DND-41 (cell line): ENCODE results near the gene OR4D9.

Experiments used
- ATAC-seq: fragments of 200-7000 bp; cut with Tn5 transposase; 3 replicates; pipeline ENCODE4 v1.9.1; 2021; ENCODE audit warnings: low read depth; ENCODE audit not compliant: insufficient read depth
- DNase-seq: peaks from one replicate; pipeline ENCODE4 v3.0.0-alpha.2; 2020
- H2AFZ ChIP-seq: 2 replicates; pipeline ENCODE4 v1.6.0; 2012; ENCODE audit warnings: low read depth, low read length
- H3K27ac ChIP-seq: 2 replicates; pipeline ENCODE4 v1.5.1; 2012; ENCODE audit warnings: low read length, inconsistent platforms
- H3K27me3 ChIP-seq: fragments of 200-600 bp; sonication (generic); 2 replicates; pipeline ENCODE4 v1.6.0; 2012; ENCODE audit warnings: low read length, mild to moderate bottlenecking, inconsistent platforms; ENCODE audit not compliant: insufficient read depth, poor library complexity
- H3K36me3 ChIP-seq: 2 replicates; pipeline ENCODE4 v1.5.1; 2012; ENCODE audit warnings: low read length, inconsistent platforms; ENCODE audit not compliant: insufficient read depth
- H3K4me1 ChIP-seq: 2 replicates; pipeline ENCODE4 v1.5.1; 2012; ENCODE audit warnings: mild to moderate bottlenecking, low read length; ENCODE audit not compliant: insufficient read depth
- H3K4me2 ChIP-seq: 2 replicates; pipeline ENCODE4 v1.6.0; 2012; ENCODE audit warnings: mild to moderate bottlenecking, moderate library complexity, low read length, inconsistent platforms; ENCODE audit not compliant: insufficient read depth
- H3K4me3 ChIP-seq, 2 experiments: fragments of 200-600 bp in 1 of 2; shearing (Covaris generic) in 1 of 2; 2 replicates each; pipeline ENCODE4 v1.5.1; 2012 to 2016; ENCODE audit warnings: inconsistent platforms in 2 of 2, low read length in 2 of 2, mild to moderate bottlenecking in 2 of 2, low read depth in 1 of 2, moderate library complexity in 1 of 2
- H3K79me2 ChIP-seq: 2 replicates; pipeline ENCODE4 v1.6.0; 2012; ENCODE audit warnings: low read length, inconsistent platforms; ENCODE audit not compliant: insufficient read depth
- H3K9ac ChIP-seq: 2 replicates; pipeline ENCODE4 v1.6.0; 2012; ENCODE audit warnings: low read depth, mild to moderate bottlenecking, inconsistent platforms, low read length, moderate library complexity
- H3K9me3 ChIP-seq: 2 replicates; pipeline ENCODE4 v1.5.1; 2012; ENCODE audit warnings: low read length, moderate library complexity, mild to moderate bottlenecking, inconsistent platforms; ENCODE audit not compliant: insufficient read depth, severe bottlenecking
- H4K20me1 ChIP-seq: 2 replicates; pipeline ENCODE4 v1.6.0; 2012; ENCODE audit warnings: low read length; ENCODE audit not compliant: insufficient read depth
- EZH2 ChIP-seq: IDR thresholded peaks from 3 replicates; pipeline ENCODE4 v1.6.1; 2012; ENCODE audit warnings: borderline replicate concordance, low read depth, mild to moderate bottlenecking, moderate library complexity, low read length, inconsistent platforms; ENCODE audit not compliant: severe bottlenecking
- TF ChIP-seq, protein P1 (sequence below): IDR thresholded peaks from 2 replicates; pipeline ENCODE4 v1.5.1; 2012; ENCODE audit warnings: borderline replicate concordance, low read length, moderate library complexity, mild to moderate bottlenecking; ENCODE audit not compliant: poor library complexity, severe bottlenecking; ENCODE audit errors: extremely low read depth

OR4D9 gene

GRCh38 chr11:59548309-59548656, 36.9 kb downstream of the OR4D9 start:
- peak overlapping the region; percentile 45; the same call in 1 of the 2 replicates for H3K27ac ChIP-seq
- no peak overlapping the region for H2AFZ ChIP-seq
- no peak overlapping the region for H3K4me2 ChIP-seq
- H3K9ac ChIP-seq, result no peak overlapping the region
- no peaks in the 10 kb centered on the region for H3K36me3 ChIP-seq
- H3K4me1 ChIP-seq, result peaks cover 43% of the 10 kb centered on the region
- no peaks in the 10 kb centered on the region for H3K27me3 ChIP-seq
- DNase-seq (no peak), ATAC-seq (no peak)
- no peak overlapping the region for H3K4me3 ChIP-seq
- TF ChIP-seq EZH2, result no peak
- TF ChIP-seq, protein P1, sequence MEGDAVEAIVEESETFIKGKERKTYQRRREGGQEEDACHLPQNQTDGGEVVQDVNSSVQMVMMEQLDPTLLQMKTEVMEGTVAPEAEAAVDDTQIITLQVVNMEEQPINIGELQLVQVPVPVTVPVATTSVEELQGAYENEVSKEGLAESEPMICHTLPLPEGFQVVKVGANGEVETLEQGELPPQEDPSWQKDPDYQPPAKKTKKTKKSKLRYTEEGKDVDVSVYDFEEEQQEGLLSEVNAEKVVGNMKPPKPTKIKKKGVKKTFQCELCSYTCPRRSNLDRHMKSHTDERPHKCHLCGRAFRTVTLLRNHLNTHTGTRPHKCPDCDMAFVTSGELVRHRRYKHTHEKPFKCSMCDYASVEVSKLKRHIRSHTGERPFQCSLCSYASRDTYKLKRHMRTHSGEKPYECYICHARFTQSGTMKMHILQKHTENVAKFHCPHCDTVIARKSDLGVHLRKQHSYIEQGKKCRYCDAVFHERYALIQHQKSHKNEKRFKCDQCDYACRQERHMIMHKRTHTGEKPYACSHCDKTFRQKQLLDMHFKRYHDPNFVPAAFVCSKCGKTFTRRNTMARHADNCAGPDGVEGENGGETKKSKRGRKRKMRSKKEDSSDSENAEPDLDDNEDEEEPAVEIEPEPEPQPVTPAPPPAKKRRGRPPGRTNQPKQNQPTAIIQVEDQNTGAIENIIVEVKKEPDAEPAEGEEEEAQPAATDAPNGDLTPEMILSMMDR, result no peak
- no peaks in the 10 kb centered on the region for H3K79me2 ChIP-seq
- H4K20me1 ChIP-seq, result no peaks in the 10 kb centered on the region
- H3K9me3 ChIP-seq, result no peaks in the 10 kb centered on the region

- peaks cover 43% of the 10 kb centered on the region for H3K4me1 ChIP-seq
- H3K36me3 ChIP-seq, result no peaks in the 10 kb centered on the region
- peak overlapping the region; percentile 78 for H3K4me2 ChIP-seq
- peak; percentile 91 for ATAC-seq
- TF ChIP-seq, protein P1, result peak; percentile 60
- no peak for TF ChIP-seq EZH2
- no peaks in the 10 kb centered on the region for H3K9me3 ChIP-seq
- H3K27me3 ChIP-seq, result no peaks in the 10 kb centered on the region
- H3K79me2 ChIP-seq, result no peaks in the 10 kb centered on the region
- peak; percentile 93 for DNase-seq
- H3K4me3 ChIP-seq, result peak overlapping the region; percentile 66 to 85
- H3K9ac ChIP-seq, result peak overlapping the region; percentile 74
- H4K20me1 ChIP-seq, result no peaks in the 10 kb centered on the region
- peak overlapping the region; percentile 90 for H2AFZ ChIP-seq
- peak overlapping the region; percentile 96 for H3K27ac ChIP-seq
Measured at GRCh38 chr11:59550368-59550841, 39.1 kb downstream of the OR4D9 start.

DNA sequence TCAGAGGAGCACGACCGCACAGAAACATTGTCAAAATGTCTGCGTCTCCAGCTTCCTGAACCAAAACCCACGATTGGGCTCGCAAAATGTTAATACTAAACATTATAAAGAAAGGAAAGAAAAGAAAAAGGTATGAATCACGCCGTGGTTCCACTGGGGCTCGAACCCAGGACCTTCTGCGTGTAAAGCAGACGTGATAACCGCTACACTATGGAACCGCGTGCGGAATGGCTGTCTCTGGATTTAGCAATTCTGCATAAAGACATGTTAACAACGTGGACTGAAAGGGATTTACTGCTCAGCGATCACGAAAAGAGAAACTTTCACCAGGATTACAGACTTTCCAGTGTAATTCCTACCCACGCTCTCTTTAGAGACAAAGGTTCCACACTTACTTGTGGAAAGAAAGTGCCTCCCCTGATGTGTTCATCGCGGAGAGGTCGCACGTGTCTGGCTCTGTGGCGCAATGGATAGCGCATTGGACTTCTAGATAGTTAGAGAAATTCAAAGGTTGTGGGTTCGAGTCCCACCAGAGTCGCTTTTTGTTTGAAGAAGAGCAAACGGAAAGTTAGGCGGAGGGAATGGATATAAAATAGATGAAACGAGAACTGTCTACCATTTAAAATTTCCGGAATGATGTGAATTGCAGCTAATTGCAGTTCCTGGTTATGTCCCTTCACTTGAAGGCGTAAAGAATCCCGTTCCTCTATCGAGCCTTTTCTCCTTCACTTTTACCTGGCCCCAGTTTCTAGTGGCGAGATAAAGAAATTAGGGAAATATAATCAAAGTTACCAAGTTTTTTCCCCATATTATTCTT, 39.7 kb downstream of the OR4D9 start:
- TF ChIP-seq, protein P1, result no peak
- no peak for TF ChIP-seq EZH2
- ATAC-seq, result peak; percentile 50
- peak overlapping the region; percentile 90 for H2AFZ ChIP-seq
- peak overlapping the region; percentile 66 to 85 for H3K4me3 ChIP-seq
- peak overlapping the region; percentile 96 for H3K27ac ChIP-seq
- H3K9ac ChIP-seq, result peak overlapping the region; percentile 74
- H3K9me3 ChIP-seq, result no peaks in the 10 kb centered on the region
- H3K36me3 ChIP-seq, result no peaks in the 10 kb centered on the region
- no peaks in the 10 kb centered on the region for H3K27me3 ChIP-seq
- no peaks in the 10 kb centered on the region for H4K20me1 ChIP-seq
- peak overlapping the region; percentile 78 for H3K4me2 ChIP-seq
- peaks cover 47% of the 10 kb centered on the region for H3K4me1 ChIP-seq
- peak; percentile 87 for DNase-seq
- no peaks in the 10 kb centered on the region for H3K79me2 ChIP-seq
